ENCODE data around the gene PRLR.
A peak's percentile ranks its signal among the peaks of the same experiment; 100 is the strongest.

Gene PRLR

GRCh38 chr5:35024911-35025510, 205.3 kb downstream of the PRLR start:
- Histone ChIP-seq H3K4me3 (ENCODE audit: low read length) (no peak overlapping the region), H3K4me1 (ENCODE audit: low read length) (no peaks in the 10 kb centered on the region), H3K27me3 (ENCODE audit: low read depth, low read length) (peaks cover 22% of the 10 kb centered on the region), H3K9me3 (ENCODE audit: insufficient read depth, low read length) (no peaks in the 10 kb centered on the region), H3K9ac (ENCODE audit: low read length) (no peak overlapping the region), H4K20me1 (ENCODE audit: insufficient read depth, low read length) (no peaks in the 10 kb centered on the region), H2AFZ (ENCODE audit: low read depth, low read length) (no peak overlapping the region), H3K36me3 (replicated peaks; ENCODE audit: low read depth, low read length) (no peaks in the 10 kb centered on the region), H3K79me2 (ENCODE audit: low read length) (no peaks in the 10 kb centered on the region), H3K4me2 (ENCODE audit: low read length) (no peak overlapping the region), H3K27ac (ENCODE audit: low read length) (no peak overlapping the region)
- TF ChIP-seq EZH2phosphoT487 (IDR thresholded peaks at IDR 0.05; ENCODE audit: low read depth) (no peak), CTCF (IDR thresholded peaks at IDR 0.05; ENCODE audit: low read depth, low read length) (no peak)

GRCh38 chr5:35023391-35024178, 206.7 kb downstream of the PRLR start:
- H3K36me3 ChIP-seq (replicated peaks; ENCODE audit: low read depth, low read length): no peaks in the 10 kb centered on the region
- no peaks in the 10 kb centered on the region for H3K9me3 ChIP-seq (ENCODE audit: insufficient read depth, low read length)
- no peak overlapping the region for H3K4me3 ChIP-seq (ENCODE audit: low read length)
- H3K4me2 ChIP-seq (ENCODE audit: low read length): no peak overlapping the region
- peaks cover 10% of the 10 kb centered on the region for H3K27me3 ChIP-seq (ENCODE audit: low read depth, low read length)
- TF ChIP-seq CTCF (IDR thresholded peaks at IDR 0.05; ENCODE audit: low read depth, low read length) (no peak), EZH2phosphoT487 (IDR thresholded peaks at IDR 0.05; ENCODE audit: low read depth) (no peak)
- H4K20me1 ChIP-seq (ENCODE audit: insufficient read depth, low read length): no peaks in the 10 kb centered on the region
- H3K79me2 ChIP-seq (ENCODE audit: low read length): no peaks in the 10 kb centered on the region
- no peaks in the 10 kb centered on the region for H3K4me1 ChIP-seq (ENCODE audit: low read length)
- H2AFZ ChIP-seq (ENCODE audit: low read depth, low read length): no peak overlapping the region
- no peak overlapping the region for H3K9ac ChIP-seq (ENCODE audit: low read length)
- no peak overlapping the region for H3K27ac ChIP-seq (ENCODE audit: low read length)

GRCh38 chr5:35016174-35017051, 213.9 kb downstream of the PRLR start:
- Histone ChIP-seq H2AFZ (ENCODE audit: low read depth, low read length) (no peak overlapping the region), H3K9ac (ENCODE audit: low read length) (no peak overlapping the region), H3K27me3 (ENCODE audit: low read depth, low read length) (0 out of 2 replicates have a peak, but pooled peaks cover 3% of the 10 kb centered on the region), H3K4me3 (ENCODE audit: low read length) (no peak overlapping the region), H3K4me1 (ENCODE audit: low read length) (peaks cover 12% of the 10 kb centered on the region), H4K20me1 (ENCODE audit: insufficient read depth, low read length) (no peaks in the 10 kb centered on the region), H3K79me2 (ENCODE audit: low read length) (no peaks in the 10 kb centered on the region), H3K4me2 (ENCODE audit: low read length) (peak overlapping the region; percentile 29), H3K9me3 (ENCODE audit: insufficient read depth, low read length) (no peaks in the 10 kb centered on the region), H3K27ac (ENCODE audit: low read length) (no peak overlapping the region), H3K36me3 (replicated peaks; ENCODE audit: low read depth, low read length) (no peaks in the 10 kb centered on the region)
- TF ChIP-seq EZH2phosphoT487 (IDR thresholded peaks at IDR 0.05; ENCODE audit: low read depth) (no peak), CTCF (IDR thresholded peaks at IDR 0.05; ENCODE audit: low read depth, low read length) (no peak)

- Histone ChIP-seq H2AFZ (ENCODE audit: low read depth, low read length) (no peak overlapping the region), H3K4me3 (ENCODE audit: low read length) (no peak overlapping the region), H3K79me2 (ENCODE audit: low read length) (no peaks in the 10 kb centered on the region), H3K4me2 (ENCODE audit: low read length) (no peak overlapping the region), H3K4me1 (ENCODE audit: low read length) (peaks cover 12% of the 10 kb centered on the region), H3K27ac (ENCODE audit: low read length) (no peak overlapping the region), H3K9me3 (ENCODE audit: insufficient read depth, low read length) (no peaks in the 10 kb centered on the region), H3K27me3 (ENCODE audit: low read depth, low read length) (0 out of 2 replicates have a peak, but pooled peaks cover 3% of the 10 kb centered on the region), H3K9ac (ENCODE audit: low read length) (no peak overlapping the region), H4K20me1 (ENCODE audit: insufficient read depth, low read length) (no peaks in the 10 kb centered on the region), H3K36me3 (replicated peaks; ENCODE audit: low read depth, low read length) (no peaks in the 10 kb centered on the region)
- TF ChIP-seq EZH2phosphoT487 (IDR thresholded peaks at IDR 0.05; ENCODE audit: low read depth): no peak
- TF ChIP-seq CTCF (IDR thresholded peaks at IDR 0.05; ENCODE audit: low read depth, low read length): no peak
Measured at GRCh38 chr5:35015063-35015462, 215.2 kb downstream of the PRLR start.

Measured in OCI-LY3 (cell line).